ENCODE results near the gene RDM1. TPM values are rescaled to one million over a fixed set of nuclear protein-coding genes. Genes with fewer than 3 reads are reported as not detected.

The RDM1 gene
- total and polyA plus RNA-seq, 2 of the 4 experiments (the other 2 are of a cell fraction), result 0.18 TPM; not detected in 1

- H2BK5ac ChIP-seq (ENCODE audit: low read depth, low read length, poor library complexity, severe bottlenecking), result no peak overlapping the region
- no peak overlapping the region for H3K4me2 ChIP-seq (ENCODE audit: low read depth, low read length)
- H3K14ac ChIP-seq (replicated peaks; ENCODE audit: low read depth, low read length), result no peak overlapping the region
- no peak overlapping the region for H2BK20ac ChIP-seq (ENCODE audit: low read depth, low read length)
- H2BK120ac ChIP-seq (ENCODE audit: low read depth, low read length), result no peak overlapping the region
- no peak overlapping the region for H2AK5ac ChIP-seq (ENCODE audit: low read depth, low read length)
- POLR2A ChIA-PET (ENCODE audit: unreplicated experiment), result no interaction called here
- H4K91ac ChIP-seq (ENCODE audit: insufficient read depth, low read depth, low read length), result no peak overlapping the region
- H3K4ac ChIP-seq (ENCODE audit: low read depth, low read length), result no peak overlapping the region
- no peaks in the 10 kb centered on the region for H3K36me3 ChIP-seq (ENCODE audit: control insufficient read depth, insufficient read depth, low read length)
- no peaks in the 10 kb centered on the region for H3K9me1 ChIP-seq (ENCODE audit: insufficient read depth, low read length)
- H3K18ac ChIP-seq (ENCODE audit: low read depth, low read length), result no peak overlapping the region
- H3K23ac ChIP-seq (ENCODE audit: low read depth, low read length), result no peak overlapping the region
- TF ChIP-seq MAFK (IDR thresholded peaks at IDR 0.05; ENCODE audit: low read depth, low read length) (no peak), RCOR1 (IDR thresholded peaks at IDR 0.05; ENCODE audit: insufficient replicate concordance, low read length) (no peak), CTCF (conservative IDR thresholded peaks at IDR 0.05; ENCODE audit: low read depth, low read length) (no peak), BHLHE40 (IDR thresholded peaks at IDR 0.05; ENCODE audit: low read depth, low read length) (no peak)
- no peak overlapping the region for H3K56ac ChIP-seq (ENCODE audit: extremely low read depth, insufficient read depth, low read length)
- dilution Hi-C loops (cut with HindIII; ENCODE audit: low sequenced_read_pairs, unreplicated experiment), result no loop called here
- no peak overlapping the region for H4K5ac ChIP-seq (ENCODE audit: low read depth, low read length)
- H2AK9ac ChIP-seq (replicated peaks; ENCODE audit: low read depth, low read length, poor library complexity), result no peak overlapping the region
- no peaks in the 10 kb centered on the region for H3K4me1 ChIP-seq (ENCODE audit: control insufficient read depth, insufficient read depth, low read length)
- in situ Hi-C loops (cut with MboI; ENCODE audit: low sequenced_read_pairs), result no loop called here
- H4K8ac ChIP-seq (ENCODE audit: low read depth in 2 of 2, low read length in 2 of 2), result no peak overlapping the region
- H3K27me3 ChIP-seq (ENCODE audit: control insufficient read depth, insufficient read depth, low read length), result peaks cover 2% of the 10 kb centered on the region; the same call in 1 of the 2 replicates
- H3K27ac ChIP-seq (ENCODE audit: insufficient read depth, low read length), result no peak overlapping the region
- H2AFZ ChIP-seq (replicated peaks; ENCODE audit: low read length, poor library complexity), result no peak overlapping the region
- intact Hi-C loops (cut with micrococcal nuclease), result no loop called here
- H3K79me1 ChIP-seq (ENCODE audit: low read depth in 1 of 2, low read length in 2 of 2), result no peaks in the 10 kb centered on the region
- H3K4me3 ChIP-seq (ENCODE audit: insufficient read depth, low read depth, low read length), result no peak overlapping the region
- no peak overlapping the region for H2BK15ac ChIP-seq (ENCODE audit: low read depth, low read length)
- whole genome bisulfite sequencing, 2 experiments (ENCODE audit: extremely low coverage in 2 of 2, insufficient read length in 1 of 2), result no CpG with 5 or more reads among the region's 3 CpGs
- CTCF ChIA-PET, result no interaction called here
- H4K20me1 ChIP-seq (ENCODE audit: insufficient read depth, low read length), result no peaks in the 10 kb centered on the region
- ATAC-seq (ENCODE audit: low read depth) (no peak), DNase-seq (no peak)
- no TSS peak for BruUV-seq (replicated peaks)
- H3K9me3 ChIP-seq (ENCODE audit: control insufficient read depth, insufficient read depth, low read length), result no peaks in the 10 kb centered on the region
- no peak overlapping the region for H3K9ac ChIP-seq (ENCODE audit: low read depth, low read length)
Measured at GRCh38 chr17:35949401-35949800, 18.8 kb upstream of the RDM1 start.
